Peyer's patch (tissue), 4 donors: Measurements from ENCODE around the gene RNF38. TPM values are rescaled to one million over a fixed set of nuclear protein-coding genes. Genes with fewer than 3 reads are reported as not detected.
"Not testable (repeated sequence)": the region's sequence is repeated elsewhere in the genome, so short reads cannot be mapped to it uniquely, and the experiment has no call there.

Experiments used
- DNase-seq, 3 donors: peaks; one replicate each; pipeline ENCODE4 v3.0.0-alpha.2; 2017 to 2019
- H3K27ac ChIP-seq, 4 donors: fragments of 200-600 bp; sonication (generic); one replicate each; pipeline ENCODE4 v1.5.1; 2016 to 2019
- H3K27me3 ChIP-seq, 2 donors: fragments of 200-600 bp; sonication (generic); one replicate each; pipeline ENCODE4 v1.5.1; 2019
- H3K36me3 ChIP-seq, 3 donors: fragments of 200-600 bp; sonication (generic); one replicate each; pipeline ENCODE4 v1.5.1; 2016 to 2019
- H3K4me1 ChIP-seq, 4 donors: fragments of 200-600 bp; sonication (generic); one replicate each; pipeline ENCODE4 v1.5.1; 2016 to 2019
- H3K4me3 ChIP-seq, 4 donors: fragments of 200-600 bp; sonication (generic); 1 replicate in 3 of 4; 2 replicates in 1 of 4; pipeline ENCODE4 v1.5.1; 2016 to 2019; ENCODE audit warnings: mild to moderate bottlenecking in 1 of 4
- H3K9me3 ChIP-seq, 4 donors: fragments of 200-600 bp; sonication (generic); one replicate each; pipeline ENCODE4 v1.5.1; 2016 to 2019; ENCODE audit warnings: mild to moderate bottlenecking in 1 of 4
- POLR2A ChIP-seq, 2 donors: fragments of 450-650 bp; IDR thresholded peaks; one replicate each; pipeline ENCODE4 v1.5.1; 2017; ENCODE audit warnings: antibody characterized with exemption in 2 of 2, mild to moderate bottlenecking in 2 of 2, moderate library complexity in 2 of 2
- total RNA-seq, 4 donors: library from RNA; depleted of rRNA; stranded (reverse); fragments of >200 nt; gene quantifications; one replicate each; pipeline ENCODE4 v1.1.0, GENCODE V29; 2016
- TF ChIP-seq, protein P1 (sequence below), 6 experiments: fragments of 450-650 bp in 4 of 6; fragments of 200-600 bp in 2 of 6; sonication (generic) in 1 of 6; IDR thresholded peaks; one replicate each; pipeline ENCODE4 v1.5.1; 2017 to 2019; ENCODE audit warnings: antibody characterized with exemption in 6 of 6, mild to moderate bottlenecking in 3 of 6, moderate library complexity in 1 of 6

The RNF38 gene
- total RNA-seq, 4 donors from 2014 or later, result 16.5 to 23.9 (median 20.6) TPM

DNA sequence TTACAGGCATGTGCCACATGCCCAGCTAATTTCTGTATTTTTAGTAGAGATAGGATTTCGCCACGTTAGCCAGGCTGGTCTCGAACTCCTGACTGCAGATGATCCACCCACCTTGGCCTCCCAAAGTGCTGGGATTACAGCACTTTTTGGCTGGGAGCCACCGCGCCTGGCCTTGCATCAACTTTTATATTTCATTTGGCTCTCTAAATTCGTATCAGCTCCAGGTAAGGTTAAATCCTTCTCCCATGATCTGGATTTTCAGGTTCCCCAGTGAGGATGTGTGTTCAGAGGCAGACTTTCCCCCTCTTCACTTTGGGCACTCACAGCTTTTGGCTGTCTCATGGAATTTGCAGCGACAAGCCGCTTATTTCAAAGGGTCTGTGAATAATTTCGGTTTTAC, 16.8 kb upstream of the RNF38 start:
- no peak overlapping the region for H3K4me3 ChIP-seq
- no peaks in the 10 kb centered on the region for H3K9me3 ChIP-seq
- peaks cover 0 to 9% (median 0%) of the 10 kb centered on the region in 3 donors for H3K36me3 ChIP-seq
- H3K27me3 ChIP-seq, result no peaks in the 10 kb centered on the region
- DNase-seq, result no peak
- TF ChIP-seq, protein P1, sequence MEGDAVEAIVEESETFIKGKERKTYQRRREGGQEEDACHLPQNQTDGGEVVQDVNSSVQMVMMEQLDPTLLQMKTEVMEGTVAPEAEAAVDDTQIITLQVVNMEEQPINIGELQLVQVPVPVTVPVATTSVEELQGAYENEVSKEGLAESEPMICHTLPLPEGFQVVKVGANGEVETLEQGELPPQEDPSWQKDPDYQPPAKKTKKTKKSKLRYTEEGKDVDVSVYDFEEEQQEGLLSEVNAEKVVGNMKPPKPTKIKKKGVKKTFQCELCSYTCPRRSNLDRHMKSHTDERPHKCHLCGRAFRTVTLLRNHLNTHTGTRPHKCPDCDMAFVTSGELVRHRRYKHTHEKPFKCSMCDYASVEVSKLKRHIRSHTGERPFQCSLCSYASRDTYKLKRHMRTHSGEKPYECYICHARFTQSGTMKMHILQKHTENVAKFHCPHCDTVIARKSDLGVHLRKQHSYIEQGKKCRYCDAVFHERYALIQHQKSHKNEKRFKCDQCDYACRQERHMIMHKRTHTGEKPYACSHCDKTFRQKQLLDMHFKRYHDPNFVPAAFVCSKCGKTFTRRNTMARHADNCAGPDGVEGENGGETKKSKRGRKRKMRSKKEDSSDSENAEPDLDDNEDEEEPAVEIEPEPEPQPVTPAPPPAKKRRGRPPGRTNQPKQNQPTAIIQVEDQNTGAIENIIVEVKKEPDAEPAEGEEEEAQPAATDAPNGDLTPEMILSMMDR (IDR thresholded peaks at IDR 0.05), result no peak
- no peaks in the 10 kb centered on the region for H3K4me1 ChIP-seq
- no peak overlapping the region for H3K27ac ChIP-seq

DNA sequence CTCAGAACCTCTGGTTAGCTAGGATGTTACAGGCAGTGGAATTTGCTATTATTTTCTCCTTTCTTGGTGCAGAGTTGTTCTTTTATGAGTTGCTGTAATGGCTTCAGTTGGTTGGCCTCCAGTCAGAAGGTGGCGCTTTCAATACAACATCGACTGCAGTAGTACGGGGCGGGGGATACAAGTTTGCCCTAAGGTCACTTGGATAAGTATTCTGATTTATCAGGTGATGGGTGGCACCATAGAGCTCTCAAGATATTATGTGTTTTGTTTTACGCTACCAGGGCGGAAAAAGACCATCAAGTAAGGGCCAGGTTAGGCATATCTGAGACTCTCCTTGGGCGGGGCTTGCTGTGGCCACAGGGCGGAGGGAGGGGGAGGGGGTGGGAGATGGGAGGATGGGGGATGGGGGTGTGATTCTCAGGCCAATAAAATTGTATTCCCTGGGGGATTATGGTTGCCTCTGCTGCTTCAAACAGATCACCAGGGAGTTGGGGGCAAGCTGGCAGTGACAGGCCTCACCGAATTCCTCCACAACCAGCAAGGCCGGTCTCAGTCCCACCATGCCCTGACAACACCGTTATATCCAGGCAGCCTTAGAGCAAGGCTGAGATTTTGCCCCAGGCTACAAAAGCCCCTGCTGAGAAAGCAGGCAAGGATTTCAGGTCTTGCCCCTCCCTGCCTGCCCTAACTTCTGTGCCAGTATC, 15.9 kb upstream of the RNF38 start:
- Histone ChIP-seq H3K9me3 (no peaks in the 10 kb centered on the region), H3K27me3 (no peaks in the 10 kb centered on the region), H3K4me1 (no peaks in the 10 kb centered on the region), H3K4me3 (no peak overlapping the region), H3K36me3 (peaks cover 0 to under 1% (median 0%) of the 10 kb centered on the region in 3 donors), H3K27ac (no peak overlapping the region)
- no peak for DNase-seq
- TF ChIP-seq, protein P1 (IDR thresholded peaks at IDR 0.05), result no peak
- TF ChIP-seq POLR2A (IDR thresholded peaks at IDR 0.05), result no peak

DNA sequence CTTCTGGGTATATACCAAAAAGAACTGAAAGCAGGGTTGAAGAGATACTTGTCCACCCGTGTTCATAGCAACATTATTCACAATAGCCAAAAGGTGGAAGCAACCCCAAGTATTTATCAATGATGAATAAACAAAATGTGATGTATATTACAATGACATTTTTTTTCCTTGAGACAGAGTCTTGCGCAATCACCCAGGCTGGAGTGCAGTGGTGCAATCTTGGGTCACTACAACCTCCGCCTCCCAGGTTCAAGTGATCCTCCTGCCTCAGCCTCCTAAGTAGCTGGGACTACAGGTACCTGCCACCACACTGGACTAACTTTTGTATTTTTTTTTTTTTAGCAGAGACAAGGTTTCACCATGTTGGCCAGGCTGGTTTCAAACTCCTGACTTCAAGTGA, 11.3 kb upstream of the RNF38 start:
- DNase-seq, H3K9me3 ChIP-seq, H3K36me3 ChIP-seq, H3K27me3 ChIP-seq, H3K27ac ChIP-seq, H3K4me1 ChIP-seq, H3K4me3 ChIP-seq: not testable (repeated sequence)

DNA sequence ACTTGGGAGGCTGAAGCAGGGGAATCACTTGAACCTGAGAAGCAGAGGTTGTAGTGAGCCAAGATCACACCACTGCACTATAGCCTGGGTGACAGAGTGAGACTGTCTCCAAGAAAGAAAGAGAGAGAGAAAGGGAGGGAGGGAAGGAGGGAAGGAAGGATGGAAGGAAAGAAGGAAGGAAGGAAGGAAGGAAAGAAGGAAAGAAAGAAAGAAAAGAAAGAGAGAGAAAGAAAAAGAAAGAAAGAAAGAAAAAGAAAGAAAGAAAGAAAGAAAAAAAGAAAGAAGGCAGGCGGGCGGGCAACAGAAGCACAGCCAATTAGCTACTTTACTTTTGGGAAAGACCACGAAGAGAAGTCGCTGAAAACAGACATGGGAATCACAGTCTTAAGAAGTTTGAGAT, 9.0 kb upstream of the RNF38 start:
- not testable (repeated sequence) for H3K4me1 ChIP-seq, DNase-seq, H3K36me3 ChIP-seq, H3K9me3 ChIP-seq, H3K27me3 ChIP-seq, H3K27ac ChIP-seq, H3K4me3 ChIP-seq

DNA sequence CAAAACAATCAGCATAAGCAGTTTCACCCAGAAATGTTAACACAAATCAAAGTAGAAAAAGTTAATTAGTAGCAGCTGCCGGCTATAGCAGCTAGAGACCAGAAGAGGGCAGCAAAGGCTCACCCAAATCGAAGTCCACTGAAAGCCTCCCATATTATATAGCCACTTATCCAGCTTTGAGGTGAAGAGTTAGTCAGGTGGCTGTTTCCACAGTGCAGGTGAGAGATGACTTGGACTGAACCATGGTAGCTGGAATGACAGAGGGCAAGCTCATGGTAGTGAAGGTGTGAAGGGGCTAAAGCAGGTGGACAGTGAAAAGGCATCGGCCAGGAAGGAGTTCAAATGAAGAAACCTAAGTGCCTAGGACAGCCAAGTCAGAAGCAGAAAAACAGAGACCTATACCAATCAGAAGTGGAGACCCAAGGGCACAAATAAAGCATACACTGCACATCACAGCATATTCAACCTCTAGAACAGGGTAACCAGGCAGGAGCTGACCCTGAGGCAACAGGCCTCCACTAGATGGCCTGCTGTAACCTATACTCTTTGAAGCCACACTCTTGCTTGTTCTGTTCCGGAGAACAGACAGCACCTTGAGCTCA, 7.2 kb upstream of the RNF38 start:
- Histone ChIP-seq H3K9me3 (no peaks in the 10 kb centered on the region), H3K36me3 (no peaks in the 10 kb centered on the region), H3K27me3 (no peaks in the 10 kb centered on the region), H3K27ac (no peak overlapping the region), H3K4me1 (no peaks in the 10 kb centered on the region), H3K4me3 (no peak overlapping the region)
- peak; percentile 50 to 87 (median 54) for DNase-seq
- TF ChIP-seq, protein P1 (IDR thresholded peaks at IDR 0.05), result peak; percentile 88 to 98 (median 96)
- no peak for TF ChIP-seq POLR2A (IDR thresholded peaks at IDR 0.05)

DNA sequence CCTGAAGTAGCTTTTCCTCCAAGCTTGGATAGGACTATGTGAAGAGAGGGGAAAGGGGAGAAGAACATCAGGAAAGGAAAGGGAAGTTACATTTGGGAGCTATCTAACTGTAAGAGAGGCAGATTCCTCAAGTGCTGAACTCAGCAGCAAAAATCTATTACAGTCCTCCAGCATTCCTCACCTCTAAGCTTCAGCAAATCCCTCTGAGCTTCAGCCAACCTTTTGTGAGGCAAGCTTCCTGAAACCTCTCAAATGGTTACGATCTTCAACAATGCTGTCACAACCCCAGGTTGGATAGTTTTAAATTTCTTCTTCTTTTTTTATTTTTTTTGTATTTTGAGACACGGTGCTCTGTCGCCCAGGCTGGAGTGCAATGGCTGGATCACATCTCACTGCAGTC, 2.5 kb upstream of the RNF38 start:
- no peaks in the 10 kb centered on the region for H3K27me3 ChIP-seq
- no peak for DNase-seq
- no peaks in the 10 kb centered on the region for H3K36me3 ChIP-seq
- TF ChIP-seq, protein P1 (IDR thresholded peaks at IDR 0.05), result no peak
- TF ChIP-seq POLR2A (IDR thresholded peaks at IDR 0.05), result no peak
- no peaks in the 10 kb centered on the region for H3K9me3 ChIP-seq
- H3K4me3 ChIP-seq, result no peak overlapping the region
- H3K27ac ChIP-seq, result no peak overlapping the region
- peaks cover 0 to 22% (median 4%) of the 10 kb centered on the region in 4 donors for H3K4me1 ChIP-seq
